Measurements from ENCODE around the gene MFSD2B. TPM values are rescaled to one million over a fixed set of nuclear protein-coding genes. Genes with fewer than 3 reads are reported as not detected.

Gene MFSD2B
- total and polyA plus RNA-seq, 2 donors (not counting 3 experiments of a cell fraction or from before 2014, with no cell fraction given) = 0.29 to 0.82 TPM

- no TSS peak for BruUV-seq (replicated peaks)
- Histone ChIP-seq H3K27ac (ENCODE audit: insufficient read depth, low read depth, low read length) (no peak overlapping the region), H3K4me1 (ENCODE audit: control insufficient read depth, extremely low read depth, insufficient read depth, low read length) (no peaks in the 10 kb centered on the region), H3K27me3 (ENCODE audit: control insufficient read depth in 2 of 2, insufficient read depth in 2 of 2, low read length in 2 of 2) (no peaks in the 10 kb centered on the region), H3K9me1 (replicated peaks; ENCODE audit: control insufficient read depth, extremely low read depth, insufficient read depth, low read length) (no peaks in the 10 kb centered on the region), H3K9ac (replicated peaks; ENCODE audit: extremely low read depth, insufficient read depth, low read length) (no peak overlapping the region), H3K4me2 (ENCODE audit: insufficient read depth, low read length) (no peak overlapping the region), H3K4me3 (replicated peaks in 1 of 3; ENCODE audit: insufficient read depth in 1 of 3, low read depth in 1 of 3, low read length in 3 of 3) (no peak overlapping the region), H3K36me3 (ENCODE audit: control insufficient read depth in 2 of 2, extremely low read depth in 1 of 2, insufficient read depth in 2 of 2, low read length in 2 of 2) (no peaks in the 10 kb centered on the region), H2AFZ (ENCODE audit: low read depth, low read length) (no peak overlapping the region), H3K9me3 (replicated peaks; ENCODE audit: control insufficient read depth, insufficient read depth, low read length) (no peaks in the 10 kb centered on the region), H3K79me2 (ENCODE audit: control insufficient read depth, insufficient read depth, low read length) (no peaks in the 10 kb centered on the region), H4K20me1 (replicated peaks; ENCODE audit: control insufficient read depth, extremely low read depth, insufficient read depth, low read length) (no peaks in the 10 kb centered on the region)
- dilution Hi-C loops (cut with MboI; ENCODE audit: extremely low pct_ligation_motif_present, low sequenced_read_pairs) (no loop called here), intact Hi-C loops (cut with micrococcal nuclease) (no loop called here)
- FAIRE-seq = no peak
- POLR2A ChIA-PET = no interaction called here
- DNase-seq (ENCODE audit: low read depth, low spot score) = no peak
- TF ChIP-seq EZH2 (IDR thresholded peaks at IDR 0.05; ENCODE audit: borderline replicate concordance, low read depth, low read length, severe bottlenecking) (no peak), MYC (IDR thresholded peaks at IDR 0.05; ENCODE audit: low read depth, low read length) (no peak), CTCF (IDR thresholded peaks at IDR 0.05; ENCODE audit: extremely low read depth in 1 of 2, insufficient read depth in 1 of 2, low read depth in 1 of 2, low read length in 2 of 2) (no peak), MAX (IDR thresholded peaks at IDR 0.05; ENCODE audit: insufficient read depth, insufficient read length) (no peak), FOS (IDR thresholded peaks at IDR 0.05; ENCODE audit: borderline replicate concordance, insufficient read depth, low read length) (no peak), POLR2AphosphoS5 (IDR thresholded peaks at IDR 0.05; ENCODE audit: insufficient read depth, low read depth, low read length) (no peak), JUN (IDR thresholded peaks at IDR 0.05; ENCODE audit: borderline replicate concordance, insufficient read depth, insufficient read length, low read depth) (no peak), GATA2 (IDR thresholded peaks at IDR 0.05; ENCODE audit: insufficient read depth, insufficient read length, low read depth, low read length) (no peak), POLR2A (IDR thresholded peaks at IDR 0.05; ENCODE audit: low read depth, low read length) (no peak)
- CTCF ChIA-PET = interaction anchor here (0.9 to 2.2 kb wide), 2 partner anchors 67 to 68 kb away, joined by 3 to 11 read pairs; partner anchors contain the start of gene ATAD2B
These were observed 16.1 kb upstream of the MFSD2B start for GRCh38 chr2:23993736-23994269.
